Middle frontal gyrus (tissue), 1 donor: Measurements from ENCODE around the gene EDDM13.
"Not testable (repeated sequence)": the region's sequence is repeated elsewhere in the genome, so short reads cannot be mapped to it uniquely, and the experiment has no call there.

Experiments used
- DNase-seq: peaks from one replicate; pipeline ENCODE4 v3.0.0-alpha.2; 2015; ENCODE audit warnings: low spot score; ENCODE audit errors: extremely low spot score

The EDDM13 gene

DNA sequence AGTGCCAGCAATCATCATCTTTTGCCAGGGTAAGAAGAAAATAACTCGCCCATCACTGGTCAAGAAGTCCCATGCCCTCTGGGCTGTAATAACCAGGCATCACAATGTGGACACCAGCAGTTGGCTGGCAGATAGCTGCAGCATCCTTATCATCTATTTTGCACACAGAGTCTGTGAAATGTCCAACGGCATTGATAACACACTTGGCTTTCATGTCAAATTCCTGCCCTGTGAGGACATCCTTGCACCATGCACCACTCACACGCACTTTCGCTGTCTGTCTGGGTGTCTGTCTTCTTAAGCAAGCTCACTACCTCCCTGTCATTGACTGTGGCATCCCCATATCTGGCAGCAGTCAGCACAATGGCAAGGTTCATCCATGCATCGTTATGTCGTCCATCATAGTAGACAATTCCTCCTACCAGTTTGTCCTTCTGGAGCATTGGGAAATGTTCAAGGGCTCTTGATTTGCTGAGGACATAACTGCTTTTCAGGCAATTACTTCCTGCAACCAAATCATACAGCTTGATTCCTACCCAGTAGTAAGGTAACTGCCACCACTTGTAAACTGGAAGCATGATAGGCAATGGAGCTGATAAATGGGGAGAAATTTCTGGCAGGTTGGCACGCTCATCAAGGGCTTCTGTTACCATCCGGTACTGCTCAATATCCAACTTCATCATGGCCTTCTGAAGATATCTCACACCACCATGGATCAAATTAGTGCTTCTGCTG is 48.9 kb downstream of the EDDM13 start:
- DNase-seq, result no peak

DNA sequence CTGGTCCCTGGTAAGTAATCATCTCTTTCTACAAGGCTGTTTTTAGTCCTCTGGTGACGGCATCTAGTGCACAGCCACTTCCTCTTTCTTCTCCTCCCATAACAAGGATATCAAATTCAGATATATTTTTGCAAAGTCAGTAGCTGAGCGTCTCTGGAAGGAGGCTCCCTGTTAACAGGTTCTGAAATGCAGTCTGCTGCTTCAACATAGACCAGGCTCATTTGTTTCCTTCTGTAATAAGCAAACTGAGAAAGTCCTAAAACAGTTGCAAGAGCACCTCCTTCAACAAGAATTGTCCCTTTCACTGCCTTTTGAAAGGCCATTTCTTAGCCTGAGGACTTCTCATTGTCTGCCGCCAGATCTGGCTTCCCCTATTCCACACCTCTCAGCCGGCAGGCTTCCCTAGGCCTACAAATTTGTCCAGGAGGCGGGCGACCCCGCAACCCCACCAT is 49.5 kb downstream of the EDDM13 start:
- no peak for DNase-seq

DNA sequence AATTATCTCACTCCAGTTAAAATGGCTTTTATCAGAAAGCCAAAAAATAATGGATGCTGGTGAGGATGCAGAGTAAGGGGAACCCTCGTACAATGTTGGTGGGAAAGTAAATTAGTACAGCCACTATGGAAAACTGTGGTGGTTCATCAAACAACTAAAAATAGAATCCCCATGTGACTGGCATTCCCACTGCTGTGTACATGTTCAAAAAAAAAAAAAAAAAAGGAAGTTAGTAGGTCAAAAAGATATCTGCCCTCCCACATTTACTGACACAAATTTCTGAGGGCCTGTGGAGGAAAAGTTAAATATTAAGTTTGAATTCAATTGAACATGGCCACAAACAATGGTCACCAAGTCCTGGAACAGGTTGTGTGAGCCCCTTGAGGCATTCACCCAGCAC is 51.9 kb downstream of the EDDM13 start:
- DNase-seq, result no peak

DNA sequence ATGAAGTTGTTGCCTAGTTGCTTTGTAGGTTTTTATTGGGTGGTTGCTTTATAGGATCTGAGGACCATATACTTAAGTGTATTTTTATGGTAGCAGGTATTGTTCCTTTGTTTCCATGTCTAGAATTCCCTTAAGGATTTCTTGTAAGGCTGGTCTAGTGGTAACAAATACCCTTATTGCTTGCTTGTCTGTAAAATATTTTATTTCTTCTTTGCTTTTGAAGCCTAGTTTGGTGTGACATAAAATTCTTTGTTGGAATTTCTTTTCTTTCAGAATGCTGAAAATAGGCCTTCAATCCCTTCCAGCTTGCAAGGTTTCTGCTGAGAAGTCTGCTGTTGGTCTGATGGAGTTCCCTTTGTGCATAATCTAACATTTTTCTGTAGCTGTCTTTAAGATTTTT is 60.1 kb downstream of the EDDM13 start:
- DNase-seq, result no peak

DNA sequence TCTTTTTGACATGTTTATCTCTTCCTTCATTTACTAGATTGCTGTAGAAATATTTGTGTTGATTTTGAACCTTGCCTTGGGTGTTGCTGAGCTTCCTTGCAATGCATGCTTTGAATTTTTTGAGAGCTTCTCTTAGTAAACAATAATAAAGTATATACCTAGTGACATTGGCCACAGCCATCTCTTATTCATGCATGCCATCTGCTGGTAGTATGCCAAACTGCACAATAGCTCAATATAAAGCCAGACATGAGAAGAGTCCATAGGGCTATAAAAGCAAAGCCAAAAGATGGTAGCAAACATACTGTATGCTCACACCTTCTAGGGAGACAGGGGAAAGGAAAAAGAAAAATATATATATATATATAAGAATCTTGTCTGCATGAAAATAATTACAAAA is 61.0 kb downstream of the EDDM13 start:
- no peak for DNase-seq

DNA sequence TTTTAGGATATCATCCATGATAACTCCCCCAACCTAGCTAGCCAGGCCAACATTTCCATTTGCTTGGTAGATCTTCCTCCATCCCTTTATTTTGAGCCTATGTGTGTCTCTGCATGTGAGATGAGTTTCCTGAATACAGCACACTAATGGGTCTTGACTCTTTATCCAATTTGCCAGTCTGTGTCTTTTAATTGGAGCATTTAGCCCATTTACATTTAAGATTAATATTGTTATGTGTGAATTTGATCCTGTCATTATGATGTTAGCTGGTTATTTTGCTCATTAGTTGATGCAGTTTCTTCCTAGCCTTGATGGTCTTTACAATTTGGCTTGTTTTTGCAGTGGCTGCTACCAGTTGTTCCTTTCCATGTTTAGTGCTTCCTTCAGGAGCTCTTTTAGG is 62.8 kb downstream of the EDDM13 start:
- DNase-seq, result not testable (repeated sequence)

DNA sequence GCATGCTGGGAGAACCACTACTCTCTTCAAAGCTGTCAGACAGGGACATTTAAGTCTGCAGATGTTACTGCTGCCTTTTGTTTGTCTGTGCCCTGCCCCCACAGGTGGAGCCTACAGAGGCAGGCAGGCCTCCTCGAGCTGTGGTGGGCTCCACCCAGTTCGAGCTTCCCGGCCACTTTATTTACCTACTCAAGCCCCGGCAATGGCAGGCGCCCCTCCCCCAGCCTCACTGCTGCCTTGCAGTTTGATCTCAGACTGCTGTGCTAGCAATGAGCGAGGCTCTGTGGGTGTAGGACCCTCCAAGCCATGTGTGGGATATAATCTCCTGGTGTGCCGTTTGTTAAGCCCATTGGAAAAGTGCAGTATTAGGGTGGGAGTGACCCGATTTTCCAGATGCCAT is 64.5 kb downstream of the EDDM13 start:
- not testable (repeated sequence) for DNase-seq

DNA sequence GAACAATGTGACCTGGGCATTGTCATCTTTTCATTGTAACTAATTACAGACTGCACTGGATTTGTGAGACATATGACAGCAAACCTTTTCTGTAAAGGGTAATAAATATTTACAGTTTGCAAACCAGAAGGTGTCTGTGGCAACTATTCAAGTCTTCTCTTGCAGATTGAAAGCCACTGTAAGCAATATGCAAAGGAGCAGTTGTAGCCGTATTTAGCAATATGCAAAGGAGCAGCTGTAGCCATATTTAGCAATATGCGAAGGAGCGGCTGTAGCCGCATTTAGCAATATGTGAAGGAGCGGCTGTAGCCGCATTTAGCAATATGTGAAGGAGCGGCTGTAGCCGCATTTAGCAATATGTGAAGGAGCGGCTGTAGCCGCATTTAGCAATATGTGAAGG is 66.5 kb downstream of the EDDM13 start:
- DNase-seq, result not testable (repeated sequence)

DNA sequence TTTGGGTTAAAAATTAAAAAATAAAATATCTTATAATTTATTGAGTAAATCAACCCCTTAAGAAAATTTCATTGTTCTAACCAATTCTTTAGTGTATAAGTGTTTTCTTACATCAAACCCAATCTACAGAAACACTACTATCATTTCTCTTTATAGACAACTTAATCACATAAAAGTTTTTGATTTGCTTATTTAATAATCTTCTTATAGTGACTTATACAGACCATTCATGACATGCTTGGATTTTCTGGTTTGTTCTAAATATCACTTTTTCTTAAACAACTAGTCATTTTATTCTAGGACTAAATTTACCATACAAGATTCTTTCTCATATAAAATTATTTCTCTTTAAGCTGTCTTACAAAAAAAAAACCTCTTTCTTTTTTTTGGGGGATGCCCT is 69.4 kb downstream of the EDDM13 start:
- DNase-seq, result no peak

DNA sequence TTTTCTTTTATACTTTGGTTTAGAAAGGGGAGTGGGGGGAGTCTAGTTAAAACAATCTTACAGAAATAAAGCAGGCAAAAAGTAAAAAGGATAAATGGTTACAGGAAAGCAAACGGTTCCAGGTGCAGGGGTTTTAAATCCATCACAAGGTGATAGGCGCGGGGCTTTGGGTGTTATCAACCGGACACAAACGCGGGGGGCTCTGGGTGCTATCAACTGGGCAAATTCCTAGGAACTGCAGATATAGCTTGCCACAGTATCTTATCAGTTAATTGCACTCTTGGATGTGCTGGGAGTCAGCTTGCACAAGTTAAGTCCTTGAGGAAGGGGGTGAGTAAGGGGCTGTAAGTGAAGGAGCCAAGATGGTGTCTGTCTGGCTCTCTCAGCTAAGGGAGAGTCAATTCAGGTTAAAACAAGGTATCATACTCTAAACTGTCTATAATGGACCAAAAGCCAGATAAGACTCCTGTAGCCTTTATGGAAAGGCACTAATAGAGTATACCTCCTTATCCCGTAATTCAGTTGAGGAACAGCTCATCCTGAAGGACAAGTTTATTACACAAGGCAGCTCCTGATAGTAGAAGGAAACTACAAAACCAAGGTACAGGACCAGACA is 74.7 kb downstream of the EDDM13 start:
- DNase-seq, result no peak

DNA sequence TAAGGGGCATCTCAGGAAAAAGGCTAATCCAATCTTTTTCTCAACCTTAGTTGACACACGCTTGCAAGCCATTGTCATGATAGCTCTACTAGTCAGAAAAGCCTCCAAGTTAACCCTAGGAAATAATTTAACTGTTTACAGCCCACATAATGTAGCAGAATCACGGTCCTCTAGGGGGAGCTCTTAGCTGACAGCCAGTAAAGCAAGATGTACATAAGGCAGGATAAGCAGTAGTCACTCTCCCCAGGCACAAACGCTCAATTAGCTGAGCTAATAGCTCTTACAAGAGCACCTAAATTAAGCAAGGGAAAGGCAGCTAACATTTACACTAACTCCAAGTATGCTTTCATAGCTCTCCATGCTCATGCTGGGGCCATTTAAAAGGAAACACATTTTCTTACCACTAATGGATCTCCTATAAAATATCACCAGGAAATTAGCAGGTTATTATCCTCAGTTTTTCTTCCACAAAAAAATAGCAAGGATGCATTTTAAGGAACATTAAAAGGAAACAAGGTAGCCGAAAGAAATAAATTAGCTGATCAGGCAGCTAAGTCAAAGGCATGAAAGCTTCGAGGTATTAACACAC is 75.8 kb downstream of the EDDM13 start:
- no peak for DNase-seq

DNA sequence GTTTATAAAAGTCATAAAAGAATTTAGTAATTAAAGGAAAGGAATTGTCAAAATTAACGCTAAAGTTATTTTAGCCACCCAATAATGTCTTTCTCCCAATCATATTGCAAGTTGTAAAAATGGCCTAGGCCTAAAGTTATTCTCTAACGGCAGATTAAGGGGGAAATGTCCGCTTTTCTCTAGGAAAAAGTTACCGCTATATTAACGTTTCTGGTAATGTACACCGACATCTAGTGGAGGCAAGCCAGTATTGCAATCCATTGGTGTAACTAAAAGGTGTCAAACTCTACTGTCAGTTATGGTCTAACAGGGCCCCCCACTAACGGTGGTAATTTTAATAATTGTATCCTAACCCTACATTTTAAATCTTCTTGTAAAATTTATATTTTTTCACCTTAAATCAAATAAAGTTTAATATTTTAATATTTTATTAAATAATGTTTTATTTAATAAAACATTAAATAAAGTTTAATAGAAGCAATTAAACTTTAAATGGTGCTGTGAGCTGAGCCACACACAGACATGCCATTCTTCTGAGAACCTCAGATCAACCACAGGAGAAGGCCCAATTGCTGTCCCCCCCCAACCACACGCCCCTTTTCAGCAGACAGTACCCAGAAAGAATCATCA is 78.0 kb downstream of the EDDM13 start:
- DNase-seq, result no peak

DNA sequence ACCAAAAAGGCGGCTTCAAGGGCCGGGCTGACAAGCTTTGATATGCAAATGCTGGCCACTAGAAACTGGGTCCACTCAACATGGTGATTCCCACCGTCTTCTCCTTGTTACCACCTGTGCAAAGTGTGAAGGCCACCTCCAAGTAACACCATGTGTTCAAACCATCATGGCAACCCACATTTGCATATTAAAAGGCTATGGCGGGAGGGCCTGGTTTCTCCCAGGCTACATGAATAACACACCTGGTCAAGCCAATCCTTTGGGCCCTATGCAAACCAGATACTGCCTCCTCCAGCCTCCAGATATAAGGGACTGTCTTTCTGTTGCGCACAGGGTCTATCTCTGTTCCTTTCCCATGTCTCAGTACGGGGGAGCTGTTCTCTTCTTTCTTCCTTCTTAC is 78.7 kb downstream of the EDDM13 start:
- no peak for DNase-seq

DNA sequence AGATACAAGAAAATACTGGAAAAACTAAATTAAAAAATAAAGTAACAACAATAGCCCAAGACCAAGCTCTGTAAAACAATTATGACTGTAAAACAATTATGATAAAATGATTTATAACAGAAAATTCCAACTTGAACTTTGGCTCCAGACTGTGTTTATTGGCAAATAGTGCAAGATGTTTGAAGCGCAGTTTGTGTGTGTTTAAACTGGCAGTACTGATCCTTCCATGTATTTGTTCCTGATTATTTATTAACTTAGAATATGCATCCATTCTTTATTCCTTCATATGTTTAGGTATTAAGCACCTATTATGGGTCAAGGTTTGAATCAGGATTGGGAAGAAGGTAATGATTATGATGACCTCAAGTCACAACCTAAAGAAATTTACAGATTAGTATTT is 83.0 kb downstream of the EDDM13 start:
- no peak for DNase-seq

DNA sequence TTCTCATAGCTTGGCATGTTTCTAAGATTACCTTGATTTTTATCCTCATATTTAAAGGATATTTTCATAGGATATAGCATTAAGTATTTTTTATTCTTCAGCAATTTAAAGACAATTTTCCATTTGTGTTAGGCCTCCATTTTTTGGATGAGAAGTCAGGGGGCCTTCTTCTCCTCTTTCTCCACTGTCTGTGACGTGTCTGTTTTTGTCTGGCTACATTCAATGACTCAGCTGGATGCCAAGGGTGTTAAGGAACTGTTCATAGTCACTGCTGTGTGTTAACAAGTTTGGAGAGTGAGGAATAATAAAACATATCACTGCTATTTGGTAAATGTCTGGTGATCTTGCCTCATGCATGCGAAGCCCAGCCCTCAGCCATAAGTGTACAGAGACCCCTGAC is 84.4 kb downstream of the EDDM13 start:
- DNase-seq, result no peak
